NCI-H82 (cell line): ENCODE results near the gene C6.
A peak's percentile ranks its signal among the peaks of the same experiment; 100 is the strongest.
"Not testable (repeated sequence)": the region's sequence is repeated elsewhere in the genome, so short reads cannot be mapped to it uniquely, and the experiment has no call there.

Experiments used
- DNase-seq: peaks from one replicate; lab custom pipeline; 2025; lab: John Stamatoyannopoulos, UW

The C6 gene

GRCh38 chr5:41199660-41200059 is 13.7 kb downstream of the C6 start:
- DNase-seq: no peak

DNA sequence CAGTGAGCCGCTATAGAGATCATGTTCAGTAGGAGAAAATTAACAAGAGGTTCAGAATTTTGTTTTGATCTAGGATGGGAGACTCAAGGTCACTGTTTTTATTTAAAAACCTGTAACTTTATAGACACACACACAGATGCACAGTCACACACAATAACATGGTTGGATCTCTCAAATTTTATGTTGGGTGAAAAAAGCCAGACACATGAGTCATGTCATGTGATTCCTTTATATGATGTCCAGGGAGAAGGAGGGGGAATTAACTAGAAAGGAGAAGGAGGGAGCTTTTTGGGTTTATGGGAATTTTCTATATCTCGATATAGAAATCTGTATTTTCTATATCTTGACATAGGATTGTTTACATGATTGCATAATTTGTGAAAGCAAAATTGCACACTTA is 17.1 kb downstream of the C6 start:
- DNase-seq: no peak

GRCh38 chr5:41195228-41195627 is 18.1 kb downstream of the C6 start:
- DNase-seq: no peak

DNA sequence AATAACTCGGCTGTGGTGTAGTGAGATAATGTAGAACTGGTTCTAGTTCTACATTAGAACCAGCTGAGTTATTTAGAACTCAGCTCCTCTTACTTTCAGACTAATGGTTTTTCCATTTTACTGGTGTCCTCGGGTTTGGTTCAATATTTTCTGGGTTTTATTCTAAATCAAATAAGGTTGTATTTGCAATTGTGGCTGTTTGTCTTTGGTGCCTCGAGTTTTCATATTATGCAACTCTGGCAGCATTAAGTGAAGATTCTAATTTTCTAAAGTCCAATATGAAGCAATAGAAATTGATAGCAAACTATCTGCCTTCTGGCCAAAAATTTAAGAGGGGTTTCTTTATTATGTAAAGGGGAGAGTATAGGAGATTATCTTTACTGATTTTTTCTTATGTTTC is 19.0 kb downstream of the C6 start:
- no peak for DNase-seq

- DNase-seq: no peak
Measured at GRCh38 chr5:41193456-41194205, 19.7 kb downstream of the C6 start.

GRCh38 chr5:41191249-41191648 is 22.1 kb downstream of the C6 start:
- DNase-seq: no peak

GRCh38 chr5:41186143-41186542 is 27.2 kb downstream of the C6 start:
- no peak for DNase-seq

- DNase-seq: not testable (repeated sequence)
Measured at GRCh38 chr5:41183331-41183730, 30.0 kb downstream of the C6 start.

GRCh38 chr5:41182666-41183065 is 30.7 kb downstream of the C6 start:
- no peak for DNase-seq

- DNase-seq: no peak
Measured at GRCh38 chr5:41181691-41182564, 31.4 kb downstream of the C6 start.

- no peak for DNase-seq
Measured at GRCh38 chr5:41176952-41177351, 36.4 kb downstream of the C6 start.

- DNase-seq: no peak
Measured at GRCh38 chr5:41172012-41172411, 41.3 kb downstream of the C6 start.

- no peak for DNase-seq
Measured at GRCh38 chr5:41161271-41161670, 52.1 kb downstream of the C6 start.

DNA sequence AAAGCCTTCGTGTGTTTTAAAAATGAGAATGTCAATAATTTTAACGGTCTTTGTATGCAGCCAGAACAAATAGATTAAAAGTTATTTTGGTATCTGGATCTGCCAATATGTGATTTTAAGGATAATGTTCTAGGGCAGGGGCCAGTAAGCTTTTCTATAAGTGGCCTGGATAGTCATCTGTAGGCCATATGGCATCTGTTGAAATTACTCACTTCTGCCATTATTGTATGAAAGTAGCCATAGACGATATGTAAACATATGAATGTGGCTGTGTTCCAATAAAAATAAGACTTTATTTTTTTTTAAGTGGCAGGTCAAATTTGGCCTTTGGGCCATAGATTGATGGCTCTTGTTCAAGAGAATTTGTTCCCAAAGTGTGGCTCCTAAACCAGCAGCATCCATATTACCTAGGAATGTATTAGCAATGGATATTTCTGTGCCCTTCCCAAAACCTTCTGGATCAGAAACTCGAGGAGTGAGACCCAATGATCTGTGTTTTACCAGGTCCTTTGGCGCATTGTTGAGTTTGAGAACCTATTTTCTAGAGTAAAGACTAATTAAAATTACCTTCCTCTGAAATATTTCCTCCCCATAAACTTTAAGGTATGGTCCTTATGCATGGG is 55.9 kb downstream of the C6 start:
- no peak for DNase-seq

DNA sequence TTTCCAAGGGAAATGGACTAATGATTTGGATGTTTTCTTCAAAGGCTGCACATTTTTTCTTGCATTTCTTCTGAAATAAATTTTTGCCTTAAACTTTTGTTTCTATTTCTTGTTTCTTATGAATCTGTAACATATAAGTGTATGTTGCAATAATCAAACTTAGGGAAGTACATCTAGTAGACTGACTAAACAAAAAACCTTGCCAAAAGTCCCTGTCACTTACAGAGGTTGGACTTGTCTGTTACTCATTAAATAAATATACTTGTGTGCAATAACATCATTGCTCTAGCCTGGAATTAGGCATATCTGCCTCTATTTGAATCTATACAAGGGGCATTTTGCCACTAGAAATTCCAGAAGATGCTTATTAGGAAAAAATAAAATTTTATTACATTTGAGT is 56.6 kb downstream of the C6 start:
- no peak for DNase-seq

DNA sequence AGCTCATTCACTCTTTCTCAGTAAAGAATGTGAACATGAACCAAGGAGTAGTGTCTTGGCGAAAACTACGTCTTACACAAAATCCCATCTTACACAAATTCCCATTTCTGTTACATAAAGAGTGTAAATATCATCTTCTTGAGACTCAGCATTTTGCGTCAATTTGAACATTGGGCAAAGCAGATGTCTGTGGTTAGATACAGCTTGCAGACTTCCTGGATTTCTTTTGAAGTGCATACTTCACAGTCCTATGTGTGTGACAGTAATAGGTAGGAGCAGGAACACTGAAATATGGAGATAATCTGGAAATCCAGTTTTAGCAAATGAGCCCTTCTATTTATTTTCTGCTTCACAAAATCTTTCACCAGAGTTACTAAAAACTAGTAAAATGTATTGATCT is 58.8 kb downstream of the C6 start:
- DNase-seq: no peak

- no peak for DNase-seq
Measured at GRCh38 chr5:41151564-41151963, 61.8 kb downstream of the C6 start.

DNA sequence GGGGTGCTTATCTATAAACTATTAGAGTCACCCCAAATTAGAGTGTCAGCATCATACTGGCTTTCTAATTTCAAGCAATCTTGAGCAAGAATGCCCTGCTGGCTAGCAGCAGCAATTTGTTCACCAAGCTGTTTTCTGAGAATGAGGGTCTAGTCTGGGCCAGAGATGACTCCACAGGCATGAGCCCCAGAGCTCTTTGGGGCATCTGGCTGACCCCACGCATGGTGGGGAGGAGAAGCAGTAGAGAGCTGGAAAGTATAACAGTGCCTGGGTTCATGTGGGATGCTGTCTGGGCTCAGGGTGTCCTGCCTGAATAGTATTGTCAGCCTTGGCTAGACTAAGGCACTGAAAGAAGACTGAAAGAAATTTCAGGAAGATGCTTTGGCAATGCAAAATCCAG is 64.9 kb downstream of the C6 start:
- DNase-seq: no peak

- DNase-seq: no peak
Measured at GRCh38 chr5:41145306-41145705, 68.0 kb downstream of the C6 start.

DNA sequence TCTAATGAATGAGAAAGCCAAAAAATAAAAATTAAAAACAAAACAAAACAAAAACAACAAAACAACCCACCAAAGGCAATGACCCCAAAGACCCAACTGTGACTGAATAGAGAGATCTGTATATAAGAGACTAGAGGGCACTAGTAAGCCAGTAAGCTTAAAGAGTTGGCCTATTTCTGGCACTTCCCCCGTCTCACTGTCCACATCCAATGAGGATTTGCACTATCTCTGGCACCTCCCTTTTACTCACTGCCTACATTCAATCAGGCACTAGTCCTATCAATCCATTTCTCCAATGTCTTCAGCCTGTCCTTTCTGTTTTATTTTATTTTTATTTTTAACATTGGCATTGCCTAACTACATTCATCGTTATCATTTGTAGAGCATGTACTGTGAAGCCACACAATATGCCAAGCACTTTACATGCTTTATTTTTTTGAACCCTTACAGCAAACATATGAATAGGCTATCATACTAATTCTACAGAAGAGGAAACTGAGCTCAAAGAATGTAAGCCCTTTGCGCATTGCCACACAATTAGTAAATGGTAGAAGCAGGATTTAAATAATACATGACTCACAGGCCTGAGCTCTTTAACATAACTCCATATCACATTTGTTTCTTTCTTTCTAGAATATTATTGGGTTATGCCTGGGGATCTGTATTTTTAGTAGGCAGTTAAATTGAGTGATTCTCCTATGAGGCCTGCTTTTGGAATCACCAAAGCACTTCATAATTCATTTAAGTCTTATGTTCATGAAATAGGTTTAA is 70.0 kb downstream of the C6 start:
- no peak for DNase-seq

DNA sequence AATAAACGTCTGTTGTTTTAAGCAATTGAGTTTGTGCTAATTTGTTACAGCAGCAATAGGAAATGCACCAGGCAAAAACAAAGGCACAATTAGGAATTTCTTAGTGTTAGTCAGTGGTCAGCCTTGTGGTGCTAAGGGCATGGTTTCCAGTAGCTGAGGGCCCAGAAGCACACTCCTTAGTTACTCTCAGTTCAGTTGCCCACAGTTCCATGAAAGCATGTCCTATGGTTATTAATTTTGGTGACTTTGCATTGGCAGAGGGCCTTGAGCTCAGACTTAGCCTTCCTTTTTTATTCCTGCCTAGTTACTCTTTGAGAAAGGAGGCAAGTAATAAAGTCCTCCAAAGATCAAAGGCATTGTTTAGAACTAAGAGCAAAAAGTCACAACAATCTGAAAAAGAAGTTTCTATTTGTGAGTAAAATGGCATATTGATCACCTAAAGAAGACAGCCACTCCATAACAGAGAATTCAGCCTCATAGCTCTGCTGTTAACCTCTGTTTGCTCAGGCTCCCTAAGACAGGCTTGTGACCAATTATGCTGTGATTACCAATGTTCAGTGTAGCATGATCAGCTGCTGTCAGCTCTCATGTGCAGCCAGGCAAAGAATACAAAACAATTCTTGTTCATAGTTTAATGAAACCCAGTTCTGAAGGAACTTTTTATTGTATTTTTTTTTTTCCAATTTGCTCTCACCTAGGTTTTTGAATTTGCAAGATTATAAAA is 85.2 kb downstream of the C6 start:
- DNase-seq: no peak

DNA sequence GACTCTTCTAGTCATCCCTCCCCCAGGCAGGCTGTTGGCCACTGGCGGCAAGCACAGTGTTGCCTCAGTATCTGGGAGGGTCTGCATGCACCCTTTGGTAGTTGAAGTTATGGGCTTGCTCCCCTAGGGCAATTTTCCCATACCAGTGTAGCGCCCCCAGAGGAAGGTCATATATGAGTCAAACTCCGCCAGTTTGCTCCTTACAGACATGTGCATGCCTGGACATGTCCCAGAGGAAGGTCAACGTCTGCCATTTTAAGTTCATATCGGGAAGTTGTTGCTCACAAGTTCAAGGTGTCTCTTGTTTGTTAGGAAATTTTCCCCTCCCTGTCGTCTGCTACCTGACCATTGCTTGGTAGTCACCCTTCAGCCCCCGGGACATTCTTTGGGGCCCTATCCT is 90.9 kb downstream of the C6 start:
- DNase-seq: peak; percentile 10
